ENCODE results near the gene LIMK1. TPM values are rescaled to one million over a fixed set of nuclear protein-coding genes. Genes with fewer than 3 reads are reported as not detected.
A peak's percentile ranks its signal among the peaks of the same experiment; 100 is the strongest.

The LIMK1 gene
- polyA plus RNA-seq, 1 donor from 2014 or later: 14.6 TPM

DNA sequence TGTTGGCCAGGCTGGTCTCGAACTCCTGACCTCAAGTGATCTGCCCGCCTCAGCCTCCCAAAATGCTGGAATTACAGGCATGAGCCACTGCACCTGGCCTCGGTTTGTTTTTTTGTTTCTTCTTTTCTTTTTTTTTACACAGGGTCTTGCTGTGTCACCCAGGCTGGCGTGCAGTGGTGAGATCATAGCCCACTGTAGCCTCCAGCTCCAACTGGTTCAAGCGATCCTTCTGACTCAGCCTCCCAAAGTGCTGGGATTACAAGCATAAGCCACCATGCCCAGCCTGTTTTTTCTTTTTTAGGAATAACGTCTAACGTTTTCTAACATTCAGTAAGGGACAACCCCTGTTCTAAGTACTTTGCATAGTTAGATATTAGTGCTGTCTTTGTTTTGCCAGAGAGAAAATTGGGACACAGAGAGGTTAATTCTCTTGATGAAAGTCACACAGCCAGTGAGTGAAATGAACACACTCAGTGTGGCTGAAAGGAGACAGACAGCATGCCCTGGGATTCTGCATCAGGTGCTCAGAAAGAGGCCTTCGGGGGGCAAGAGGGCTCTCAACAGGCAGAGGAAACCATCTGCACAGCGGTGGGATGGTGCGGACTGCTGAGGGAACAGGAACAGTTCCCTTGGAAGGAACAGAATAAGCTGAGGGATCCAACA lies 4.3 kb downstream of the LIMK1 start:
- Mint-ChIP-seq H3K4me3 (peak overlapping the region in 1 of 4 donors; percentile 34), H3K9me3 (no peaks in the 10 kb centered on the region), H3K27me3 (no peaks in the 10 kb centered on the region), H3K36me3 (no peaks in the 10 kb centered on the region), H3K4me1 (peaks cover 0 to 12% (median 10%) of the 10 kb centered on the region in 3 donors), H3K27ac (peak overlapping the region in 1 of 3 donors; percentile 63)

DNA sequence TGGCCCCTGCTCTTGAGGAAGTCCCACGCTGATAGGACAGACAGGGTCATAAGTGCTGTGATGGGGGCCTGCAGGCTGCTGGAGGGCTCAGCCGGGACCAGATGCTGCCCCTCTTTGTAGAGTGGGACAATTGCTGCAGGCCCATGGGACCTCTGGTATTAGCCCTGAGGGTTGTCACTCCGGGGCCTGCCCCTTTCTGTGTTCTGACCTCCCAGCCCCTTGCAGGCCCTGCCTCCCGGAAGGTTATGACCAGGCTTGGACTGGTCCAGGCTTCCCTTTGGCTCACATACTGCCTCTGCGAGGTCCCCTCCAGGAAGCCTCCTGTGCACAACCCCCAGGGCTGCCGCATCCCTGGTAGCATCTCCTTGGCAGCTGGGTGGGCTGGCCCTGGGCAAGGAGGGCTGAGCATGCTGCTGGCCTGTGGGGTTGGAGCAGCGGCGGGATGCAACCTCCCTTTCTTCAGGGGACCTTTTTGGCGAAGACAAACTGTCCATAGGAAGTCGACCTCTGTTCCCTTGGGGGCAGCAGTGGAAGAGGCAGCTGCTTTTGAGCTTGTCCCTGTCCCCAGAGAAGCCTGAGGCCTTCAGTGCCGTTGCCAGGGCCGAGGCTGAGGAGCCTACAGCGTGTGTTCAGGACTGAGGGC lies 8.8 kb downstream of the LIMK1 start:
- peak overlapping the region; percentile 86 to 96 (median 93) for H3K27ac Mint-ChIP-seq
- no peaks in the 10 kb centered on the region for H3K36me3 Mint-ChIP-seq
- H3K4me3 Mint-ChIP-seq: peak overlapping the region; percentile 79 to 96 (median 92)
- H3K9me3 Mint-ChIP-seq: no peaks in the 10 kb centered on the region
- H3K27me3 Mint-ChIP-seq: no peaks in the 10 kb centered on the region
- H3K4me1 Mint-ChIP-seq: peaks cover 4 to 16% (median 11%) of the 10 kb centered on the region in 3 donors

DNA sequence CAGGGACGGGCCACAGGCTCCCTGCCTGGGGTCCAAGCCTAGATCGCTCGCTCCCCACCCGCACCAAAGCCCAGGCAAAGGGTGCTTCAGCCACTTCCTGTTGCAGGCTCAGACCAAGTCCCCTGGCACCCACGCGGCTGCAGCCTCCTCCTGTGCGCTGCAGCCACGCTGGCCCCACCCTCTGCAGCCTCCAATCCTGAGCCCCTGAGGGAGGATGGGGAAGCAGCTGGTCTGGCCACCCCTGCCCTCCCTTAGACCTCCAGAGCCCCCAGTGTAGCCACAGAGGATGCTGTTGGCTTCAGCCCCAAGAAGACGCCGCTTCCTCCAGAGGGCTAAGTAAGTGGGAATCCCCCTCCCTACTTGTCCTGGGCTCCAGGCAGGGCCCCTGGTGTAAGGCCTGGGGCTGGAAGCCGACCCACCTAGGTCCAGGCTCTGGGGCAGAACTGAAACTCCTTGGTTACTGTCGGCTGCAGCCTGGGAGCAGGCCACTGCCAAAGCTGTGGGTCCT lies 9.4 kb downstream of the LIMK1 start:
- peak overlapping the region; percentile 79 to 96 (median 92) for H3K4me3 Mint-ChIP-seq
- H3K27me3 Mint-ChIP-seq: no peaks in the 10 kb centered on the region
- peaks cover 4% of the 10 kb centered on the region for H3K36me3 Mint-ChIP-seq
- peaks cover 4 to 16% (median 11%) of the 10 kb centered on the region in 3 donors for H3K4me1 Mint-ChIP-seq
- H3K9me3 Mint-ChIP-seq: no peaks in the 10 kb centered on the region
- peak overlapping the region; percentile 86 to 96 (median 93) for H3K27ac Mint-ChIP-seq

DNA sequence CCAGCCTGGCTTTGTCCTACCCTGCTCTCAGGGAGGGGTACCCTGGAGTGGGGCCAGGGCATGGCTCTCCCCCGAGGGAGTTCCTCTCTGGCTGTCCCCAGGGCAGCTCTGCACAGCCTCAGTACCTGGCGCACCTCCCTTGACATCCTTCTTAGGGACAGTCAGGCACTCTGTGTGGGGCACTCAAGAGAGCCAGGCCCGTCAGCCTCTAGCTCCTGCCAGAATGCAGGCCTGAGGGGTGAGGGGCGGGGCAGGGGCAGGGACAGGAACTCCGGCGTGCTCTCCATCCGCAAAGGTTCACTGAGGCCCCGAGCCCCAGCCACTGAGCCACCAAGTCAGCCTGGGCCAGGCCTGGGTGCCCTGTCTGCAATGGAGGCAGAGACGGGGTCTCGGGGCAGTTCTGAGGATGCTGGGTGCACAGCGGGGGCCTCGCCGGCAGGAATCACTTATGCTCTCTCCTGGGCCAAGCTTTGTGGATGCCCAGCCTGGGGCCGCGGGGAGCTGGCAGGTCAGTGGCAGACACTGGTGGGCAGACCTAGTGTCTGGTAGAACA lies 10.1 kb downstream of the LIMK1 start:
- H3K4me3 Mint-ChIP-seq: peak overlapping the region; percentile 79 to 96 (median 92)
- peaks cover 4 to 20% (median 11%) of the 10 kb centered on the region in 3 donors for H3K4me1 Mint-ChIP-seq
- no peaks in the 10 kb centered on the region for H3K9me3 Mint-ChIP-seq
- no peaks in the 10 kb centered on the region for H3K27me3 Mint-ChIP-seq
- peaks cover 4% of the 10 kb centered on the region for H3K36me3 Mint-ChIP-seq
- peak overlapping the region; percentile 86 to 96 (median 93) for H3K27ac Mint-ChIP-seq

DNA sequence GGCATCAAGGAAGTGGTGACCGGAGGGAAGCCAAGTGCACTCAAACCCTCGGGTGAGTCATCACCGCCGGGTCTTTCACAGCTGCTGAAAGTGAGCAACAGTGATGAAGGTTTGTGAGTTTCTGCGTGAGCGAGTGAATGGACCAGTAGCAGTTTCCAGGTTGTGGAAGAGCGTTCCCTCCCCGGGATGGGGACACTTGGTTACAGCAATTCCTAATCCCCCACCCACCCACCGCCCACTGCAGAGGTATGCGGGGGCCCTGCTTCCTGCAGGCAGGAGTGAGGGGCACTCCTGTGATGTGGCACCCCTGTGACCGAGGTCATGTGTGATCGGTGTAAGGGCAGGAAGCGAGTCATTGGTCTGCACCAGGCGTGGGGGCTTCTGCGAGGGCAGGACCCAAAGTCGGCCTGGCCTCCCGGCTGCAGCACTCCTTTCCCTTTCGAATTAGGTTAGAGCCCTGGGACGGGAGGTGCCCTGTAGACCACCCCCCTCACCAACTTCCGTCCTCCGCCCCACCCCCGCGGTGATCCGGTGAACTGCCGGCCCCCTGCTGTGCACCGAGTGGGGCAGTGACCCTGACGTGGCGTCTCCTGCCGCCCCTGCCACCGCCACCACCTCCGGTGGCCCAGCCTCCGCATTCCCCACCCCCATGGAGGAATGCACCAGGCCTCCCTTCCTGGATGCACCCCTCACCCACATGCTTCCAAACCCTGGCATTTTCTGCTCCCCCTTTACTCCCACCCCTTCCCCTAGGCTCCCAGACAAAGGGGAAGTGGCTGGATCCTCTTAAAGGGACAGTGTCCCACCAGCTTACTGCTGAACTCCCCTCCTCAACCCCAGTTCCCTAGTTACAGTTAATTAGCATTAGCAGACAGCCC lies 10.9 kb downstream of the LIMK1 start:
- H3K27me3 Mint-ChIP-seq: no peaks in the 10 kb centered on the region
- peaks cover 4 to 20% (median 11%) of the 10 kb centered on the region in 3 donors for H3K4me1 Mint-ChIP-seq
- peak overlapping the region; percentile 86 to 96 (median 93) for H3K27ac Mint-ChIP-seq
- H3K9me3 Mint-ChIP-seq: no peaks in the 10 kb centered on the region
- peaks cover 4% of the 10 kb centered on the region for H3K36me3 Mint-ChIP-seq
- peak overlapping the region; percentile 79 to 96 (median 92) for H3K4me3 Mint-ChIP-seq

DNA sequence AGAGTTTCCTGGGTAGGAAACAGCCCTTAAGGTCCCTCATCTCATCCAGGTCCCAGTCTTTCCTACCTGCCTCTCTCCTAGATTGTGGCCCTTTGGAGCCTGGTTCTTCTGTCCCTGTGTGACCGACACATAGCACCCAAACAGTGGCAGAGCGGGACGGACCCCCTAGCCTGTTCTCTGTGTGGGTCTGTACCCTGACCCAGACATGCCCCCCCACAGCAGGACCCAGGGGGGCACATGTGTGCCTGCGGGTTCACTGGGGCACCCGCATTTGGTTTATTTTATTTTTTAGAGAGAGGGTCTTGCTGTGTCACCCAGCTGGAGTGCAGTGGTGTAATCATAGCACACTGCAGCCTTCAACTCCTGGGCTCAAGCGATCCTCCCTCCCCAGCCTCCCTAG lies 11.5 kb downstream of the LIMK1 start:
- peaks cover 8 to 23% (median 10%) of the 10 kb centered on the region in 3 donors for H3K4me1 Mint-ChIP-seq
- H3K9me3 Mint-ChIP-seq: no peaks in the 10 kb centered on the region
- peaks cover 4% of the 10 kb centered on the region for H3K36me3 Mint-ChIP-seq
- H3K27me3 Mint-ChIP-seq: no peaks in the 10 kb centered on the region
- H3K4me3 Mint-ChIP-seq: peak overlapping the region; percentile 79 to 96 (median 92)
- H3K27ac Mint-ChIP-seq: peak overlapping the region; percentile 86 to 96 (median 93)

DNA sequence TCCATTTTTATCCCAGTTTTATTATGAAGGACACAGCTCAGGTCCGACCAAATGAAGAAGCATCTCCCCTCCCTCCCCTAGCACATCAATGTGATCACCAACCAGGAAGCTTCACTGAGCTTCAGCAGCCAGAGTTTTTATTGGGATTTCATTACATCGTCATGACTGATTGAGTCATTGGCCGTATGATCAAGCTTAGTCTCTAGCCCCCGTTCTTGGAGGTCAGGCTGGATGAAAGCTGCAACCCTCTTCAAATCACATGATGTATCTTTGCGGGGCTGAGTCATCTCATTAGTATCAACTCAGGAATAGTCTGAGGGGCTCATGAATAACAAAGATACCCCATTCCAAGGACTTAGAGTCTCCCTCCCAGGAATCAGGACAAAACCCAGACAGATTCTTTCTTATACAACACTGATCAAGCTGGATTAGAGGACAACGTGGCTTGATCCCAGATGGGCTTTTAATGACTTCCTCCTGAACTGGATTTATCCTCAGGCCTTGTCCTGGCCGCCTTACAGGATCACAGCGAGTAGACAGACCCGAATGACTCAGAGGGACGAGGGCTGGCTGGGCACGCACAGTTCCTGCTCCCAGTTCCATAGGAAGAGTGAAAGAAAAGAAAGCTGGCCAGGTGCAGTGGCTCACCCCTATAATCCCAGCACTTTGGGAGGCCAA lies 14.5 kb downstream of the LIMK1 start:
- Mint-ChIP-seq H3K27me3 (no peaks in the 10 kb centered on the region), H3K4me3 (peak overlapping the region in 1 of 4 donors; percentile 35), H3K36me3 (peaks cover 4% of the 10 kb centered on the region), H3K27ac (peak overlapping the region in 2 of 3 donors; percentile 55 to 63), H3K9me3 (no peaks in the 10 kb centered on the region), H3K4me1 (peaks cover 18 to 26% (median 21%) of the 10 kb centered on the region in 3 donors)

DNA sequence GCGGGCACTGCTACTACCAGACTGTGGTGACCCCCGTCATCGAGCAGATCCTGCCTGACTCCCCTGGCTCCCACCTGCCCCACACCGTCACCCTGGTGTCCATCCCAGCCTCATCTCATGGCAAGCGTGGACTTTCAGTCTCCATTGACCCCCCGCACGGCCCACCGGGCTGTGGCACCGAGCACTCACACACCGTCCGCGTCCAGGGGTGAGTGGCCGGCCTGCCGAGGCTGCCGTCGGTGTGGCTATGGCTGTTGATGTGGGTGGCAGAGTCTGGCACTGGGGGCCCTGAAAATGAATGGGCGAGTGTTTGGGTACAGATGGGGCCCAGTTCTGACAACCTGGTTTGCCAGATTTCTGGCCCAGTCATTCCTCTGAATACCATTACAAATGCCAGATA lies 15.4 kb downstream of the LIMK1 start:
- peak overlapping the region in 1 of 4 donors; percentile 32 for H3K4me3 Mint-ChIP-seq

DNA sequence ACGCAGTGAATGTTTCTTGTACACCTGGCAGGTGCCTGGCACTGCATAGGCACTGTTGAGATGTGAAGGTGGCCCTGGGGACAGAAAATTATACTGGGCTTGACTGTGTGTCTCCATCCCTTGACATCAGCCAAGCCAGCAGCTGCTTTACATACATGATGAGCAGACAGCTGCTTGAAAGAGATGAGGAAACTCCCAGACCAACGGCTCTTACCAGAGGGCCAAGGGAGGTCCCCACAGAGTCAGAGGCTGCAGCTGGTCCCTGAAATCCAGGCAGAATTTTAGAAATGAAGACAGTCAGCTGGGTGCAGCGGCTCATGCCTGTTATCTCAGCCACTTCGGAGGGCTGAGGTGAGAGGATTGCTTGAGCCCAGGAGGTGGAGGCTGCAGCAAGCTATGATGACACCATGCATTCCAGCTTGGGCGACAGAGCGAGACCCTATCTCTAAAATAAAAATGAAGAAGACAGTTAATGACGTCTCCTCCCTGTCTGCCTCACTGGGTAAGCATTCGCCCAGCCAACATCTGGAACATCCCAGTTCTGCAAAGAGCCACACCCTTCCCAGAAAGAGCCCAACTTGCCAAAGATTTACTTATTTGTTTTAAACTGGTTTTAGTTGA lies 17.6 kb downstream of the LIMK1 start:
- Mint-ChIP-seq H3K9me3 (no peaks in the 10 kb centered on the region), H3K27ac (peak overlapping the region; percentile 90 to 98 (median 95)), H3K36me3 (peaks cover 6% of the 10 kb centered on the region), H3K27me3 (no peaks in the 10 kb centered on the region), H3K4me1 (peaks cover 13 to 16% (median 15%) of the 10 kb centered on the region in 3 donors), H3K4me3 (peak overlapping the region; percentile 44 to 89 (median 47))

More for the DNA sequence above, 15.4 kb downstream of the LIMK1 start:
- Mint-ChIP-seq H3K36me3 (peaks cover 6% of the 10 kb centered on the region), H3K27me3 (no peaks in the 10 kb centered on the region), H3K9me3 (no peaks in the 10 kb centered on the region), H3K27ac (peak overlapping the region; percentile 39 to 90 (median 43)), H3K4me1 (peaks cover 16 to 22% (median 21%) of the 10 kb centered on the region in 3 donors)

DNA sequence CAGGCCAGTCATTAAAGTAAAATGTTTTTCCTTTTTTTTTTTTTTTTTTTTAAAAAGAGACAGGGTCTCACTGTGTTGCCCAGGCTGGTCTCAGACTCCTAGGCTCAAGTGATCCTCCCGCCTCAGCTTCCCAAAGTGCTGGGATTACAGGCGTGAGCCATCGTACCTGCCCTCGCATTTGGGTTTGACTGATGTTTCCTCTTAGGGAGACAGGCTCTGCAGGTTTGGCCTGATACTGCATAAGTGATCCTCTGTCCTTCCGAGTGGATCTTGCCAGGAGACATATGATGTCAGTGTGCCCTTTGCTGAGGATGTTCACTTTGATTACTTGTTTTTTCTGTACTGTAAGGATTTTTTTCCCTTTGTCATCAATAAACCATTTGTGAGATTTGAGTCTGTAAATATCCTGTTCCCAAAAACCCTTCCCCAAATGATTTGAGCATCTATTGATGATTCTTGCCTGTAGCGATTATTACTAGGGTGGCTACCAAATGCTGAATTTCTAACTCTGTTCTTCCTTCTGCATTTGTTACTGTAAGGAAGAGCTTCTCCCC lies 19.7 kb downstream of the LIMK1 start:
- H3K36me3 Mint-ChIP-seq: peaks cover 5% of the 10 kb centered on the region
- H3K27me3 Mint-ChIP-seq: no peaks in the 10 kb centered on the region
- H3K27ac Mint-ChIP-seq: peak overlapping the region in 1 of 3 donors; percentile 47
- H3K4me1 Mint-ChIP-seq: peaks cover 13 to 15% (median 13%) of the 10 kb centered on the region in 3 donors
- H3K9me3 Mint-ChIP-seq: no peaks in the 10 kb centered on the region
- H3K4me3 Mint-ChIP-seq: peak overlapping the region in 1 of 4 donors; percentile 13

DNA sequence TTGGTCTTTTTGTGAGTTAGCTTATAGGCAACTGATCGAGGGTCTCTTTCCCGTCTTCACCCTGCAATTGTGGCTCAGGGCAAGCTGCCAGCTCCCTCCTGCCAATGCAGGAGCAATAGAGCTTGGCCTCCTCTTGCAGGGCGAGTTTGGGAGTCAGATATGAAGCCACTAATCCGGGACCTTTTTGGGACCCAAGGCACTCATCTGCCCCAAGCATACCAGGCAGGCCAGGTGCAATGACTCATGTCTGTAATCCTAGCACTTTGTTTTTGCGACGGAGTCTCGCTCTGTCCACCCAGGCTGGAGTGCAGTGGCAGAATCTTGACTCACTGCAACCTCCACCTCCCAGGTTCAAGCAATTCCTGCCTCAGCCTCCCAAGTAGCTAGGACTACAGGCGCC lies 21.1 kb downstream of the LIMK1 start:
- Mint-ChIP-seq H3K27ac (no peak overlapping the region), H3K4me3 (no peak overlapping the region), H3K9me3 (no peaks in the 10 kb centered on the region), H3K27me3 (no peaks in the 10 kb centered on the region), H3K36me3 (peaks cover 5% of the 10 kb centered on the region), H3K4me1 (peaks cover 12 to 15% (median 13%) of the 10 kb centered on the region in 3 donors)

DNA sequence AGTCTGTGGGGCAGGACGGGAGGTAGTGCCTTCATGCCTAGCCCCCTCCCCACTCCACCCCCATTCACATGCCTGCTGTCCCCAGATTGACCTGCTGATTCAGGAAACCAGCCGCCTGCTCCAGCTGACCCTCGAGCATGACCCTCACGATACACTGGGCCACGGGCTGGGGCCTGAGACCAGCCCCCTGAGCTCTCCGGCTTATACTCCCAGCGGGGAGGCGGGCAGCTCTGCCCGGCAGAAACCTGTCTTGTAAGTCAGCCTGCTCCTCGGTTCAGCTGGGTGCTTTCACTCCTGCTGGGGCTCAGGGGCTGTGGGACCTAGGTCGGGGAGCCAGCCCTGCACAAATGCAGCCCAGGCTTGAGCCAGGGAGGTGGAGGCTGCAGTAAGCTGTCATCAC lies 22.4 kb downstream of the LIMK1 start:
- peaks cover 6 to 8% (median 6%) of the 10 kb centered on the region in 3 donors for H3K4me1 Mint-ChIP-seq
- H3K27me3 Mint-ChIP-seq: no peaks in the 10 kb centered on the region
- H3K4me3 Mint-ChIP-seq: no peak overlapping the region
- H3K36me3 Mint-ChIP-seq: peaks cover 8% of the 10 kb centered on the region
- H3K27ac Mint-ChIP-seq: no peak overlapping the region
- no peaks in the 10 kb centered on the region for H3K9me3 Mint-ChIP-seq

DNA sequence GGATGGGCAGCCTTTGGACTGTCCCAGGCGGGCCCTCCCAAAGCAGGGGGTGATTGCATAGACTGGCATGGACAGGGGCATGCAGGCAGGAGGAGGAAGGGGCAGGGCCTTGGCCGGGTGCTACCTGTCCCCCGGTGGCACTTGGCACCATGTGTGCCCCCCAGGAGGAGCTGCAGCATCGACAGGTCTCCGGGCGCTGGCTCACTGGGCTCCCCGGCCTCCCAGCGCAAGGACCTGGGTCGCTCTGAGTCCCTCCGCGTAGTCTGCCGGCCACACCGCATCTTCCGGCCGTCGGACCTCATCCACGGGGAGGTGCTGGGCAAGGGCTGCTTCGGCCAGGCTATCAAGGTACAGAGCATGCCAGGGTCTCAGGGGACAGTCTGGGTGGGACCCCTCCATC lies 23.2 kb downstream of the LIMK1 start:
- H3K4me3 Mint-ChIP-seq: no peak overlapping the region

More for the DNA sequence above, 23.2 kb downstream of the LIMK1 start:
- Mint-ChIP-seq H3K4me1 (peaks cover 0 to under 1% (median 0%) of the 10 kb centered on the region in 3 donors), H3K9me3 (no peaks in the 10 kb centered on the region), H3K27ac (no peak overlapping the region), H3K27me3 (no peaks in the 10 kb centered on the region), H3K36me3 (peaks cover 8% of the 10 kb centered on the region)

Measured in IgD-negative memory B cell (primary cell).